B cell (primary cell): Measurements from ENCODE around the gene DDX28. TPM values are rescaled to one million over a fixed set of nuclear protein-coding genes. Genes with fewer than 3 reads are reported as not detected.
A peak's percentile ranks its signal among the peaks of the same experiment; 100 is the strongest.

Source experiments
- ATAC-seq: fragments of 200-7000 bp; cut with Tn5 transposase; one replicate; pipeline ENCODE4 v1.10.0; 2021; ENCODE audit warnings: low read depth, mild to moderate bottlenecking, moderate number of reproducible peaks, moderate library complexity
- CTCF ChIA-PET: fragments of 350-600 bp; sonication (Branson Sonifier 250); formaldehyde crosslinking; loops from one replicate; lab custom pipeline; 2021; ENCODE audit warnings: antibody characterized with exemption, inconsistent platforms; lab: Charles Lee
- POLR2A ChIA-PET: fragments of 350-600 bp; sonication (Branson Sonifier 250); formaldehyde crosslinking; loops from one replicate; lab custom pipeline; 2021; ENCODE audit warnings: antibody characterized with exemption; lab: Charles Lee
- DNase-seq: peaks from one replicate; pipeline ENCODE4 v3.0.0; 2013
- H2AFZ ChIP-seq: 2 replicates; pipeline ENCODE4 v1.6.1; 2012; ENCODE audit warnings: mild to moderate bottlenecking, low read depth, low read length; ENCODE audit not compliant: insufficient read depth, poor library complexity, severe bottlenecking
- H3K27ac ChIP-seq, 2 donors: 1 replicate in 1 of 2; 2 replicates in 1 of 2; pipeline ENCODE4 v1.5.1; 2012 to 2013; ENCODE audit warnings: low read length in 2 of 2, mild to moderate bottlenecking in 2 of 2, moderate library complexity in 1 of 2
- H3K27me3 ChIP-seq, 4 experiments: fragments of 200-600 bp in 1 of 4; sonication (generic) in 1 of 4; replicated peaks in 1 of 4; 1 replicate in 2 of 4; 2 replicates in 2 of 4; pipeline versions ENCODE4 v1.6.1 to v1.7.0; 2013 to 2016; ENCODE audit warnings: low read length in 3 of 4, mild to moderate bottlenecking in 2 of 4, mixed read lengths in 1 of 4, moderate library complexity in 1 of 4; ENCODE audit not compliant: insufficient read depth in 4 of 4, control insufficient read depth in 3 of 4; ENCODE audit errors: control extremely low read depth in 1 of 4
- H3K36me3 ChIP-seq, 2 experiments: replicated peaks in 1 of 2; 1 replicate in 1 of 2; 2 replicates in 1 of 2; pipeline versions ENCODE4 v1.6.1 to v1.7.1; 2013; ENCODE audit warnings: low read length in 1 of 2; ENCODE audit not compliant: insufficient read depth in 2 of 2, control insufficient read depth in 1 of 2; ENCODE audit errors: control extremely low read depth in 1 of 2, extremely low read depth in 1 of 2
- H3K4me1 ChIP-seq, 2 donors: fragments of 200-600 bp in 1 of 2; sonication (generic) in 1 of 2; 1 replicate in 1 of 2; 2 replicates in 1 of 2; pipeline versions ENCODE4 v1.5.1 to v1.6.1; 2013 to 2017; ENCODE audit warnings: low read length in 2 of 2; ENCODE audit not compliant: control insufficient read depth in 2 of 2, insufficient read depth in 2 of 2
- H3K4me2 ChIP-seq: replicated peaks from 2 replicates; pipeline ENCODE3; 2012; ENCODE audit warnings: mild to moderate bottlenecking, low read depth, low read length; ENCODE audit not compliant: poor library complexity, severe bottlenecking
- H3K4me3 ChIP-seq, 5 experiments: fragments of 200-600 bp in 1 of 5; sonication (generic) in 1 of 5; 1 replicate in 3 of 5; 2 replicates in 2 of 5; pipeline versions ENCODE4 v1.5.1 to v1.7.0; 2011 to 2016; ENCODE audit warnings: low read length in 4 of 5, mild to moderate bottlenecking in 4 of 5, low read depth in 2 of 5, control low read depth in 1 of 5, moderate library complexity in 1 of 5; ENCODE audit not compliant: insufficient read depth in 1 of 5; ENCODE audit errors: control extremely low read depth in 1 of 5, extremely low read depth in 1 of 5
- H3K79me2 ChIP-seq: fragments of 200-600 bp; sonication (generic); one replicate; pipeline ENCODE4 v1.6.0; 2016; ENCODE audit warnings: low read length; ENCODE audit not compliant: control insufficient read depth, insufficient read depth
- H3K9ac ChIP-seq: fragments of 200-600 bp; sonication (generic); 2 replicates; pipeline ENCODE4 v1.6.1; 2017; ENCODE audit warnings: mild to moderate bottlenecking, low read length, moderate library complexity
- H3K9me3 ChIP-seq, 3 donors: one replicate each; pipeline versions ENCODE4 v1.6.1 to v1.7.1; 2013; ENCODE audit warnings: low read length in 2 of 3; ENCODE audit not compliant: control insufficient read depth in 2 of 3, insufficient read depth in 1 of 3; ENCODE audit errors: control extremely low read depth in 1 of 3
- H4K20me1 ChIP-seq: 2 replicates; pipeline ENCODE4 v1.6.0; 2012; ENCODE audit warnings: mild to moderate bottlenecking, low read length; ENCODE audit not compliant: insufficient read depth, control insufficient read depth, poor library complexity, severe bottlenecking
- H3K27ac Mint-ChIP-seq: one replicate; pipeline ENCODE4 v1.8.0; 2021; ENCODE audit warnings: mixed read lengths
- H3K27me3 Mint-ChIP-seq: one replicate; pipeline ENCODE4 v1.8.0; 2021; ENCODE audit warnings: mixed read lengths
- H3K4me1 Mint-ChIP-seq: one replicate; pipeline ENCODE4 v1.8.0; 2021; ENCODE audit warnings: mixed read lengths
- H3K4me3 Mint-ChIP-seq: one replicate; pipeline ENCODE4 v1.8.0; 2021; ENCODE audit warnings: mixed read lengths
- H3K9me3 Mint-ChIP-seq: one replicate; pipeline ENCODE4 v1.8.0; 2022; ENCODE audit warnings: mixed read lengths; ENCODE audit not compliant: insufficient read depth
- EZH2 ChIP-seq: IDR thresholded peaks from 2 replicates; pipeline ENCODE4 v1.6.1; 2012; ENCODE audit warnings: borderline replicate concordance, low read depth, mild to moderate bottlenecking, moderate library complexity, low read length; ENCODE audit not compliant: insufficient read depth, poor library complexity, severe bottlenecking
- WGBS: methylation state at CpG from one replicate; pipeline ENCODE4 v1.1.5; 2013; ENCODE audit warnings: missing lambda C conversion rate; ENCODE audit not compliant: insufficient coverage; 5-methylcytosine and 5-hydroxymethylcytosine counted together
- intact Hi-C: fragments of 100-400 bp; cut with micrococcal nuclease; formaldehyde crosslinking; loops from one replicate; pipeline ENCODE4 v1.10.0; 2022
- polyA plus RNA-seq: library from polyadenylated mRNA; depleted of rRNA; stranded (reverse); fragments of >200 nt; gene quantifications from 2 replicates; pipeline ENCODE4 v1.2.3, GENCODE V29; 2012
- total RNA-seq, 2 donors: library from RNA; stranded (reverse); fragments of 120-200 nt in 1 of 2; gene quantifications; 1 replicate in 1 of 2; 2 replicates in 1 of 2; pipeline versions ENCODE4 v1.2.3 to v1.2.4, GENCODE V29; 2013 to 2022
- TF ChIP-seq, protein P1 (sequence below): fragments of 200-600 bp; IDR thresholded peaks from one replicate; pipeline ENCODE4 v1.8.0; 2022; ENCODE audit warnings: antibody characterized with exemption, mild to moderate bottlenecking

Gene DDX28
- total and polyA plus RNA-seq, 2 donors (not counting 1 experiment from before 2014, with no cell fraction given): 8.0 to 20.2 TPM

GRCh38 chr16:67996666-67997065 is 26.4 kb downstream of the DDX28 start:
- no peak overlapping the region for H3K9ac ChIP-seq
- H3K27ac Mint-ChIP-seq: peak overlapping the region; percentile 99
- ATAC-seq (no peak), DNase-seq (no peak)
- H2AFZ ChIP-seq: no peak overlapping the region
- peaks cover 77 to 93% of the 10 kb centered on the region in 2 donors for H3K4me1 ChIP-seq
- H3K9me3 Mint-ChIP-seq: no peaks in the 10 kb centered on the region
- intact Hi-C loops: no loop called here
- ChIA-PET CTCF (interaction anchor here (0.8 to 28.7 kb wide), 4 partner anchors 9 to 45 kb away, joined by 3 to 320 read pairs (median 20); partner anchors contain the start of genes DDX28 and DUS2), POLR2A (interaction anchor here (2.0 to 3.5 kb wide), 3 partner anchors 9 to 42 kb away, joined by 7 to 23 read pairs (median 20); partner anchors contain the start of genes DDX28 and DUS2)
- H3K4me1 Mint-ChIP-seq: peaks cover 77% of the 10 kb centered on the region
- H3K4me3 ChIP-seq: no peak overlapping the region
- H3K27ac ChIP-seq: peak overlapping the region; percentile 36 to 90
- H3K36me3 ChIP-seq: peaks cover 0 to 12% of the 10 kb centered on the region in 2 experiments
- H3K9me3 ChIP-seq: peaks cover 0 to 14% (median 0%) of the 10 kb centered on the region in 3 donors
- H3K4me3 Mint-ChIP-seq: peak overlapping the region; percentile 60
- no peaks in the 10 kb centered on the region for H3K27me3 Mint-ChIP-seq
- 98% methylated on average over 4 of the region's 5 CpGs for WGBS
- no peak overlapping the region for H3K4me2 ChIP-seq
- H4K20me1 ChIP-seq: peaks cover 10% of the 10 kb centered on the region
- no peaks in the 10 kb centered on the region for H3K27me3 ChIP-seq
- TF ChIP-seq, protein P1, sequence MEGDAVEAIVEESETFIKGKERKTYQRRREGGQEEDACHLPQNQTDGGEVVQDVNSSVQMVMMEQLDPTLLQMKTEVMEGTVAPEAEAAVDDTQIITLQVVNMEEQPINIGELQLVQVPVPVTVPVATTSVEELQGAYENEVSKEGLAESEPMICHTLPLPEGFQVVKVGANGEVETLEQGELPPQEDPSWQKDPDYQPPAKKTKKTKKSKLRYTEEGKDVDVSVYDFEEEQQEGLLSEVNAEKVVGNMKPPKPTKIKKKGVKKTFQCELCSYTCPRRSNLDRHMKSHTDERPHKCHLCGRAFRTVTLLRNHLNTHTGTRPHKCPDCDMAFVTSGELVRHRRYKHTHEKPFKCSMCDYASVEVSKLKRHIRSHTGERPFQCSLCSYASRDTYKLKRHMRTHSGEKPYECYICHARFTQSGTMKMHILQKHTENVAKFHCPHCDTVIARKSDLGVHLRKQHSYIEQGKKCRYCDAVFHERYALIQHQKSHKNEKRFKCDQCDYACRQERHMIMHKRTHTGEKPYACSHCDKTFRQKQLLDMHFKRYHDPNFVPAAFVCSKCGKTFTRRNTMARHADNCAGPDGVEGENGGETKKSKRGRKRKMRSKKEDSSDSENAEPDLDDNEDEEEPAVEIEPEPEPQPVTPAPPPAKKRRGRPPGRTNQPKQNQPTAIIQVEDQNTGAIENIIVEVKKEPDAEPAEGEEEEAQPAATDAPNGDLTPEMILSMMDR: no peak
- TF ChIP-seq EZH2: no peak
- peaks cover 51% of the 10 kb centered on the region for H3K79me2 ChIP-seq

GRCh38 chr16:67995423-67995822 is 27.6 kb downstream of the DDX28 start:
- intact Hi-C loops: no loop called here
- Histone ChIP-seq H3K4me2 (peak overlapping the region; percentile 66), H3K79me2 (peaks cover 59% of the 10 kb centered on the region), H3K27ac (peak overlapping the region; percentile 90 to 94), H2AFZ (no peak overlapping the region), H3K36me3 (peaks cover 0 to 21% of the 10 kb centered on the region in 2 experiments), H4K20me1 (peaks cover 10% of the 10 kb centered on the region), H3K9ac (peak overlapping the region; percentile 25), H3K4me3 (no peak overlapping the region), H3K9me3 (peaks cover 0 to 14% (median 0%) of the 10 kb centered on the region in 3 donors), H3K27me3 (no peaks in the 10 kb centered on the region), H3K4me1 (peaks cover 65 to 80% of the 10 kb centered on the region in 2 donors)
- peak; percentile 79 for DNase-seq
- TF ChIP-seq, protein P1: no peak
- TF ChIP-seq EZH2: no peak
- Mint-ChIP-seq H3K4me3 (peak overlapping the region; percentile 80), H3K4me1 (peaks cover 73% of the 10 kb centered on the region), H3K27me3 (no peaks in the 10 kb centered on the region), H3K9me3 (no peaks in the 10 kb centered on the region), H3K27ac (peak overlapping the region; percentile 99)
- no CpG with 5 or more reads among the region's 5 CpGs for WGBS
- CTCF ChIA-PET: interaction anchor here (0.8 to 28.7 kb wide), 6 partner anchors 8 to 112 kb away, joined by 3 to 320 read pairs (median 11); partner anchors contain the start of genes DDX28 and DUS2
- peak; percentile 18 for ATAC-seq
- POLR2A ChIA-PET: interaction anchor here (0.6 to 3.5 kb wide), 6 partner anchors 11 to 90 kb away, joined by 3 to 23 read pairs (median 10); partner anchors contain the start of genes DDX28, DUS2 and PSMB10
